SU-DHL-6 (cell line): ENCODE results near the gene PRB2.

Experiments
- EZH2phosphoT487 ChIP-seq: fragments of 200-600 bp; sonication (generic), shearing (Covaris generic); conservative IDR thresholded peaks from 2 replicates; pipeline ENCODE4 v1.6.1; 2018; ENCODE audit warnings: mild to moderate bottlenecking, antibody characterized with exemption, low read length, moderate library complexity, mixed read lengths
- TF ChIP-seq, protein P1 (sequence below): fragments of 200-600 bp; sonication (generic); IDR thresholded peaks from one replicate; pipeline ENCODE4 v1.5.1; 2017; ENCODE audit warnings: antibody characterized with exemption, mild to moderate bottlenecking, low read length, moderate library complexity; ENCODE audit not compliant: insufficient read depth, poor library complexity, severe bottlenecking

DNA sequence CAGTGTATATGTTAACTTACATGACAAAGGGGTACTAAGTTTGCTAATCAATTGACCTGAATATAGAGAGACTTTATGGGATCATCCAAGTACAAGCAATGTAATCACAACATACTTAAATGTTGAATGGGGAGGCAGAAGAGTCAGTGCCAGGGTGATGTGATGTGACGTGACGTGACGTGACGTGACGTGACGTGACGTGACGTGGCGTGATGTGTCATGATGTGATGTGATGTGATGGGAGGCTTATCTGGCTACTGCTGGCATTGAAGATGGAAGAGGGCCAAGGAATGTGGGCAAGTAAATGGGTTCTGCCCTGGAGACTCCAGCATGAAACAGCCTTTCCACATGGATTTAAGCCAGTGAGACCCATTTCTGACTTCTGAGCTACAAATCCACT is 46.9 kb downstream of the PRB2 start:
- TF ChIP-seq, protein P1, sequence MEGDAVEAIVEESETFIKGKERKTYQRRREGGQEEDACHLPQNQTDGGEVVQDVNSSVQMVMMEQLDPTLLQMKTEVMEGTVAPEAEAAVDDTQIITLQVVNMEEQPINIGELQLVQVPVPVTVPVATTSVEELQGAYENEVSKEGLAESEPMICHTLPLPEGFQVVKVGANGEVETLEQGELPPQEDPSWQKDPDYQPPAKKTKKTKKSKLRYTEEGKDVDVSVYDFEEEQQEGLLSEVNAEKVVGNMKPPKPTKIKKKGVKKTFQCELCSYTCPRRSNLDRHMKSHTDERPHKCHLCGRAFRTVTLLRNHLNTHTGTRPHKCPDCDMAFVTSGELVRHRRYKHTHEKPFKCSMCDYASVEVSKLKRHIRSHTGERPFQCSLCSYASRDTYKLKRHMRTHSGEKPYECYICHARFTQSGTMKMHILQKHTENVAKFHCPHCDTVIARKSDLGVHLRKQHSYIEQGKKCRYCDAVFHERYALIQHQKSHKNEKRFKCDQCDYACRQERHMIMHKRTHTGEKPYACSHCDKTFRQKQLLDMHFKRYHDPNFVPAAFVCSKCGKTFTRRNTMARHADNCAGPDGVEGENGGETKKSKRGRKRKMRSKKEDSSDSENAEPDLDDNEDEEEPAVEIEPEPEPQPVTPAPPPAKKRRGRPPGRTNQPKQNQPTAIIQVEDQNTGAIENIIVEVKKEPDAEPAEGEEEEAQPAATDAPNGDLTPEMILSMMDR: no peak
- TF ChIP-seq EZH2phosphoT487: no peak
